Measurements from ENCODE around the gene AK4.

- TF ChIP-seq CTCF (IDR thresholded peaks at IDR 0.05) (no peak), POLR2A (IDR thresholded peaks at IDR 0.05) (no peak)
These were observed 28.6 kb downstream of the AK4 start for GRCh38 chr1:65176591-65176990.
